Stimulated activated CD4-positive, alpha-beta T cell treated with anti-CD3 and anti-CD28 coated beads, Interleukin-12 subunit alpha, Interleukin-12 subunit beta, amount 100 ng/mL, for 48 hours (primary cell): ENCODE data around the gene CNOT3.
A peak's percentile ranks its signal among the peaks of the same experiment; 100 is the strongest.
"Not testable (repeated sequence)": the region's sequence is repeated elsewhere in the genome, so short reads cannot be mapped to it uniquely, and the experiment has no call there.

ENCODE experiments used
- DNase-seq, 3 donors: peaks; one replicate each; pipeline ENCODE4 v3.0.0-alpha.2; 2020; ENCODE audit warnings: low read depth in 2 of 3, low spot score in 1 of 3

Gene CNOT3

DNA sequence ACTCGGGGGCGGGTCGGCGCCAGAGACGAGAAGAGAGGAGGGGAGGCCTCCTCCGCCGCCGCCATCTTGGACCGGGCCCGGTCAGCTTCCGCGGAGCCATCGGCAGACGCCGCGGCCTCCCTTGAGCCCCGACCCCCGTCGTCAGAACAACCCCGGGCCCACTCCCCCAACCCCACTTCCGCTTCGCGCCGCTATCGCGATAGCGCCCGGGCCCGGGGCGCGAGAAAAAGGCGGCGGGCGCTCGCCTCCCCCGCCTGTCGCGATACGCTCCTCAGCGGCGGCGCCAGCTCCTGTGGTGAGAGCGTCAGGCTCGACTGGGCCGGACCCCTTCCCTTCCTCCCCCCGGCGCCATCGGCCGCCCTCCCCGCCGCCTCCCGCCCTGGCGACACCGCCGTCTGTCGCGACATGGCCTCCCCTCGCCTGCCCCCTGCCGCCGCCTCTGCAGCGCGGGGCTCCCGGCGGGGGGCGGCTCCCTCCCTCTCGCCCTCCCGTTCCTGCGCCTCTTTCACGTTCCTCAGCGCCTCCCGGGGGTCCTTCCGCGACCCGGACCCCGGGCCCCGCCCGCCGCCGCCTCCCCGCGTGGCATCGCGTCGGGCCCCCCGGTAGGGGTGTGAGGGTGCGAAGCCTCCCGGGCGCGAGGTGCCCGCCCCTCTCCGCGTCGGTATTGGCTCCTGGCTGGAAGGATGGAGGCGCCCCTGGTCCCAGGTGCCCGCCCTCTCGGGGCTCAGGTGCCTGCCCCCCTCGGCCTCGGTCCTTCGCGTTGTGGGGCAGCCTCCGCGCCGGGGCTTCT is at the start of gene CNOT3:
Gene CNOT3, plus strand, starts transcription at position 64 of the 790 bp plus-strand sequence. CDS start 5,217 bp downstream, outside the sequence.
- DNase-seq, result peak in 1 of 3 donors; percentile 15

DNA sequence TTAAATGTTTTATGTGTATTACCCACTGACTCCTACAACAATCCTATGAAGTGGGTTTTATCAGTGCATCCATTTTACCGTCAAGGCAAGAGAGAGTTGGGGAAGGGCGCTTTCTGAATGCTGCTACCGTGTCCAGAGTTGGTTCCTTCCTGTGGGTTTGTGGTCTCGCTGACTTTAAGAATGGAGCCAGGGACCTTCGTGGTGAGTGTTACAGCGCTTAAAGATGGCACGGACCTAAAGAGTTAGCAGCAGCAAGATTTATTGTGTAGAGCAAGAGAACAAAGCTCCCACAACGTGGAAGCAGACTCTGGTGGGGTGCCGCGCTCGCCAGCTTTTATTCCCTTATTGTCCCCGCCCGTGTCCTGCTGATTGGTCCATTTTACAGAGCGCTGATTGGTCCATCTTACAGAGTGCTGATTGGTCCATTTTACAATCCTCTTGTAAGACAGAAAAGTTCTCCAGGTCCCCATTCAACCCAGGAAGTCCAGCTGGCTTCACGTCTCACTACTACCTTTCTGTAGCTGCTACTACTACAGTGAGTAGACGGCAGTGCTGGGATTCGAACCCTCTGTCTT is 43.0 kb upstream of the CNOT3 start:
- no peak for DNase-seq

DNA sequence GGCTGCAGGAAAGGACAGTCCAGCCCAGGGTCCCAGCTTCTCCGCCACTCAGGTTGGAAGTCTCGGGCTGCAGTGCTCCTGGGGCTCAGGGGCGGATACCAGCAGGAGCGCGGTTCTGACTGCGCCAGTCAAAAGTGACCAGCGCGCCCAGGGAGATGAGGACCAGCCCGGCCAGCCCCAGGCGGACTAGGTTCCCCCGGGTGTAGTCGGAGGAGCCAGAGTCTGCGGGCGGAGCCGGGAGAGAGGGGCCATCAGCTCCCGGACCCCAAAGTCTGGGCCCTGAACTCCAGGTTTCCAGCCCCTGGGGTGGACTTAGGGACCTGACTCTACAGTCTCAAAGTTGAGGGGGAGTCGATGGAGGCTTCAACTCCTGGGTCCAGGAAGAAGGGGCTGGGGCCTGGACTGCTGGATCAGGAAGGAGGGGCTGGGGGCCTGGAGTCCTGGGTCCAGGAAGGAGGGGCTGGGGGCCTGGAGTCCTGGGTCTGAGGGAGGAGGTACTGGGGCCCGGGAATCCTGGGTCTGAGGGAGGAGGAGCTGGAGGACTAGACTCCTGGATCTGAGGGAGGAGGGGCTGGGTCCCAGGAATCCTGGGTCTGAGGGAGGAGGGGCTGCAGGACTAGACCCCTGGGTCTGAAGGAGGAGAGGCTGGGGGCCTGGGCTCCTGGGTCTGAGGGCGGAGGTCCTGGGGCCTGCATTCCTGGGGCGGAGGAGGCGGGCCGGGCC is 42.3 kb upstream of the CNOT3 start:
- no peak for DNase-seq

DNA sequence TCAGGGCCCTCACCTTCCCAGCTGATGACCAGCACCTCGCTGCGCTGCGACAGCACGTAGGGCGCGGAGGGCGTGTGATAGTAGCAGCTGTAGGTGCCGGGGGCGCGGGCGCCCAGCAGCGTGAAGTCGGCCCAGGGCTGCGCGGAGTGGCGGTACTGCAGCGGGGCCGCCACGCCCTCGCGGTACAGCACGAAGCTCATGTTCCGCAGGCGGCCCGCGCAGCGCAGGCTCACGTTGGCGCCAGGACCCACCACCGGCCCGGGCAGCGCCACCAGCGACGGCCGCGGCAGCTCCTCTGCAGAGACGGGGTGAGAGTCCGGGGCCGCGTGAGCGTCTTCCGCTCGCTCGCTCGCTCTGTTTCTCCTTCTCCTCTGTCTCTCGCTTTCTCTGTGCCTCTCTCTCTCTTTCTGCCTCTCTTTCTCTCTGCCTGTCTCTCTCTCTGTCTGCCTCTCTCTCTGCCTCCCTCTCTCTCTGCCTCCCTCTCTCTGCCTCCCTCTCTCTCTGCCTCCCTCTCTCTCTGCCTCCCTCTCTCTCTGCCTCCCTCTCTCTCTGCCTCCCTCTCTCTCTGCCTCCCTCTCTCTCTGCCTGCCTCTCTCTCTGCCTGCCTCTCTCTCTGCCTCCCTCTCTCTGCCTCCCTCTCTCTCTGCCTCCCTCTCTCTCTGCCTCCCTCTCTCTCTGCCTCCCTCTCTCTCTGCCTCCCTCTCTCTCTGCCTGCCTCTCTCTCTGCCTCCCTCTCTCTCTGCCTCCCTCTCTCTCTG is 41.5 kb upstream of the CNOT3 start:
- DNase-seq, result peak in 1 of 3 donors; percentile 31

DNA sequence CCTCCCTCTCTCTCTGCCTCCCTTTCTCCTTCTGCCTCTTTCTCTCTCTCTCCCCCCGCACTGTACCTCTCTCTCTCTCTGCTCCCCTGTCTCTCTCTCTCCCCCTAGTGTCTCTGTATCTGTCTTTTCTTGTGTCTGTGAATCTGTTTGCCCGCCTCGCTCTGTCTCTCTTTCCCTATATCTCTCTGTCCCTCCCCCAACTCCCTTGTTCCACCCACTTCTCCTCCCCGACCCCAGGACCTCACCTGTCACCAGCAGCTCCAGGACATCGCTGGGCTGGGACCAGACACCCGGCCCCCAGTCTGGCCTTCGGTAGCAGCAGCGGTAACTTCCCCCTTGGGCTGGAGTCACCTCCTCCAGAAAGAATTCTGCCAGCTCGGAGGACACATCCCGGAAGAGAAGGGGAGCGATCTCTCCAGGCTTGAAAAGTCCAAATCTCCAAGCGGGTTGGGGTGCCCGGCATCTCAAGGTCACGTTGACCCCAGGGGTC is 40.9 kb upstream of the CNOT3 start:
- DNase-seq, result no peak

DNA sequence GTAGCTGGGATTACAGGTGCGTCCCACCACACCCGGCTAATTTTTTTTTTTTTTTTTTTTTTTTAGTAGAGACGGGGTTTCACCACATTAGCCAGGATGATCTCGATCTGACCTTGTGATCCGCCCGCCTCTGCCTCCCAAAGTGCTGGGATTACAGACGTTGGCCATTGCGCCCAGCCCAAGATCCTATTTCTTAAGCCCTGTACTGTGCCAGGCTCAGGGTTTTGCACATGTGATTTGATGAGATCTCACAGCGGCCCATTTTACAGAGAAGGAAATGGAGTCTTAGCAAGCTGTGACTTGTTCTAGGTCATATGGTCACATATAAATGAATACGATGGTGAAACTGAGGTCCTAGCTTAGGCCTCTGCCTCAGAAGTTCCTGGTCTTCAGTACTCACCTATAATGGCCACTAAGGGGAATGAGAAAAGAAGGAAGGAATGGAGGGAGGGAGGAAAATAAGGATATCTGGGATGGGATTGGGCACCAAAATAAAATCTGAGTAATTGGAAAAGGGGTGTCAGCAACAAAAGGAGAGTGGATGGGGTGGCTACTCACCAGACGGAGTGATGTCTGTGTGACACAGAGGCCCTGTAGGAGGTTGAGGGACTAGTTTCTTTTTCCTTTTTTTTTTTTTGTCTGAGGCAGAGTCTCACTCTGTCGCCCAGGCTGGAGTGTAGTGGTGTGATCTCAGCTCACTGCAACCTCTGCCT is 38.2 kb upstream of the CNOT3 start:
- no peak for DNase-seq

DNA sequence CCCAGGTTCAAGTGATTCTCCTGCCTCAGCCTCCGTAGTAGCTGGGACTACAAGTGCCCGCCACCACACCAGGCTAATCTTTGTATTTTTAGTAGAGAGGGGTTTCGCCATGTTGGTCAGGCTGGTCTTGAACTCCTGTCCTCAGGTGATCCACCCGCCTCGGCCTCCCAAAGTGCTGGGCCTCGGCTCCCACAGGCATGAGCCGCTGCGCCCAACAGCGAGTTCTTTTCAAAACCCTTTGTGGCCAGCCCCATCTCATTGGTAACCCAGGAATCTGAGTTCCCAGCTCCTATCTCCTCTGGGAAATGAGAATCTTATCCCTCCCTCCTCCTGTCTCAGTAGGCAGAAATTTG is 37.7 kb upstream of the CNOT3 start:
- not testable (repeated sequence) for DNase-seq

DNA sequence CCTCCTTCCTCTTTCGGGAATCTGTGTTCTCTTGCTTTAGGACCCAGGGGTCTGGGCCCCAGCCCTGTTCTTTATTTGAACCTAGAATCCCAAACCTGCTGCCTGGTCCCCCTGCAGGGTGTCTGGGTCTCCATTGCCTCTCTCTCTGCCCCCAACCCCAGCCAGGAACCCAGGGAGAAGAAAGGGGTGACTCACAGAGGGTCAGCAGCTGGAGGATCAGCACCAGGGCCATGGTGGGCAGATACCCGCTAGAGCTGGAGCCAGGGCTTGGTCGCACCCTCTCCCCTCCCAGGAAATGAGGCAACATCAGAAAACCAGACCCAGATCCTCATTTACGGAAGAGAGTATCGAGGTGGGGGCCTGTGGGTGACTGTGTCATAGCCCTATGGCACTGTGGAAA is 37.0 kb upstream of the CNOT3 start, which contains the start of gene OSCAR:
Gene OSCAR, minus strand, starts transcription at position 243 of the 400 bp plus-strand sequence. Its CDS starts 11 bp downstream, at position 232.
- DNase-seq, result no peak

DNA sequence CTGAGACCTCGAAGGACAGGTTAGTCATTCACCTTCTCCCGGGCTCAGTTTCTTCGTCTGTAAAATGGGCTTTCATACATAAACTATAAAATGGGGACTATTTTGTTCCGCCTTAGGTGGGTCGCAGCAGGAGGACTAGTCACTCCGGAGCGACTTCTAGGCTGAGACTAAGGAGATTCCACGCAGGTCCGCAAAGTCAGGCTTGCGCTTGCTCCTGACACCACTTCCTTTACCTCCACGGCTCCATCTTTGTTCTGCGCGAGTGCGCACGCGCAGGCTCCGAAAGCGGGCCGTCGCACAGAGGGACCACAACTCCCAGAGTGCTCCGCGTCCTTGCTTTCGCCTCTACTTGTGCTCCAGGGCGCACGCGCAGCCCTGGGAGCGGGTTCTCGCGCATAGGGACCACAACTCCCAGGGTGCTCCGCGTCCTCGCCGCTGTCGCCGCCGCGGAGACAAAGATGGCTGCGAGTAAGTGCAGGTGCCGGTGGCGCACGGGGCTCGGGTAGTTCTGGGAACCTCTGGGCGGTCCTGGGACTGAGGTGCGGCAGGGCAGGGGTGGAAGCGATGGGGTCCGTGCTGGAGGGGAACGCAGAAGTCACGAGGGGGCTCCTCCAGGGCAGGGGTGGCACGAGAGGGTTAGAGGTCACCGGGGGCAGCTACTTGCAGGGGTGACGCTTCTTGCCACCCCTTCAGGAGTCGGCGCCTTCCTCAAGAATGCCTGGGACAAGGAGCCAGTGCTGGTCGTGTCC is 35.0 kb upstream of the CNOT3 start, which contains the start of gene NDUFA3:
Gene NDUFA3, plus strand, starts transcription at position 435 of the 749 bp plus-strand sequence. Its CDS starts 24 bp downstream, at position 459.
- DNase-seq, result peak; percentile 88 to 97 (median 96)

DNA sequence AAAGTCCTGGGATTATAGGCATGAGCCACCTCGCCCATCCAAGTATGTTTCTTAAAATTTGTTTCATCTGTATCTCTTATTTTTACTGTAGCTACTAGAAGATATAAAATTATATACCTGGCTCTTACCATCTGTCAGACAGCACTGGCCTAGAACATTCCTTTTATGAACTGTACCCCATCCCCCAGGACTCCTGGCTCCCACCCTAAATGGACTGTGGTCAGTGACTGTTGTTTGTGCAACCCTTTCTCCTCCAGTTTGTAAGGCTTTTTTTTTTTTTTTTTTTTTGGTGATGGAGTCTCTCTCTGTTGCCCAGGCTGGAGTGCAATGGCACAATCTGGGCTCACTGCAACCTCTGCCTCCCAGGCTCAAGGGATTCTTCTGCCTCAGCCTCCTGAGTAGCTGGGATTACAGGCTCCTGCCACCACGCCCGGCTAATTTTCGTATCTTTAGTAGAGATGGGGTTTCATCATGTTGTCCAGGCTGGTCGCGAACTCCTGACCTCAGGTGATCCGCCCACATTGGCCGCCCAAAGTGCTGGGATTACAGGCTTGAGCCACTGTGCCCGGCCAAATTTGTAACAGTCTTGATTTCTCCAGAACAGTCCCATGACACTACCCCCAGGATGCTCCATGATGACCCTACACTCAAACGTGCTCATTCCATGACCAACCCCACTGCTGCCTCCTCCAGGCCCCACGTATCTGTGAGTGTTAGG is 32.4 kb upstream of the CNOT3 start:
- no peak for DNase-seq

DNA sequence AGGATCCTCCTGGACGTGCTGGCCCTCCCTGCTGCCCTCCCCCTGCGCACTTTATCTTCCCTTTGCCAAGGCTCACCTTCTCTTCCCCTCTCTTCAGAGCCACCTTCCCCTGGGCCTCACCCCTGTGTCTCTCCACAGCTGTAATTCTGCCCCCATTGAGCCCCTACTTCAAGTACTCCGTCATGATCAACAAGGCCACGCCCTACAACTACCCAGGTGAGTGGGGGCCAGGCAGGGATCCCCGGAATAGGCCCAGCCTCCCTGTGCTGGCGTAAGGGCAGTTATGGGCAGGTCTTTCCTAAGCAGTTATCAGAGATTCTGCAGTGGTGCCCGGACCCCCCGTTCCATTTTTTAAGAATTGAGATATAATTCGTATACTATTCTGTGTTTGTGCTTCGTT is 31.8 kb upstream of the CNOT3 start:
- no peak for DNase-seq

DNA sequence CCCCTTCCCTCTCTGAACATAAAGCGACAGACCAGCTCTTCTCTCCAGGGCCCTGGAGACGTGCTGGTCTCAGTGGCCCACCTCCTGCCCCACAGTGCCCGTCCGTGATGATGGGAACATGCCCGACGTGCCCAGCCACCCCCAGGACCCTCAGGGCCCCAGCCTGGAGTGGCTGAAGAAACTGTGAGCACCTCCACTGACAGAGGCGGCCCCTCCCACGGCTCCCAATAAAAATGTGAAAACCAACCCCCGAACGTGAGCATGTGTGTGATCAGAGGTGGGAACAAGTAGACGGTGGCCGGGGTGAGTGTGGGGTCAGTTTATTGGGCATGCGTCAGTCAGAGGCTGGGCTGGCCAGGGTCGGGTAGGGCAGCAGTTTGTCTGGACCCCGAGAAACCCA is 30.8 kb upstream of the CNOT3 start:
- DNase-seq, result no peak

DNA sequence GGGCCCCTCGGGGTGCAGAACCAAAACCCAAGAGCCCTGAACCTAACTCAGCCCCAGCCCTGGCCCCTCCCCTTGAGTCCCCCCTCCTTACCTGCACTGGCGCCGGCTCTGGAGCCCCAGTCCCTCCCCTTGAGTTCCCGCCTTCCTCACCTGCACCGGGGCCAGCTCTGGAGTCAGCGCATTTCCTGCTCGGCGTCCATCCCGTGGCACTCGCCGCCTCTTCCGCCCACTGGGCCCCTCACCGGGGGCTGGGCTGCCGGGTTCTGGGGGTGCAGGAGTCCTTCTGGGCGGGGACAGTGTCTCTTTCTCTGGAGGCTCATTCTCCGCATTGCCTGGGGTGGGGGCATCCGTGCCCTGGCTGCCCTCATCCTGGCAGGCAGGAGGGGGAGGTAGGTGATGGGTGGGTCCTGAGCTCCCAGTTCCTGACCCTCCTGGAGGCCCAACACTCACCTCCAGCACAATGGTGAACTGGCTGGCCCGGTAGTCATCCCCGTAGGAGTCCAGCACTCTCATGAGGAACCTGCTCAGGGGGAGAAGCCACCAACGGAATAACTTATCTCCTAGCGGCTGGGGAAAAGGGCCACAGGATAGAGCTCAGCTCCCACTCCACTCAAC is 29.6 kb upstream of the CNOT3 start:
- no peak for DNase-seq

DNA sequence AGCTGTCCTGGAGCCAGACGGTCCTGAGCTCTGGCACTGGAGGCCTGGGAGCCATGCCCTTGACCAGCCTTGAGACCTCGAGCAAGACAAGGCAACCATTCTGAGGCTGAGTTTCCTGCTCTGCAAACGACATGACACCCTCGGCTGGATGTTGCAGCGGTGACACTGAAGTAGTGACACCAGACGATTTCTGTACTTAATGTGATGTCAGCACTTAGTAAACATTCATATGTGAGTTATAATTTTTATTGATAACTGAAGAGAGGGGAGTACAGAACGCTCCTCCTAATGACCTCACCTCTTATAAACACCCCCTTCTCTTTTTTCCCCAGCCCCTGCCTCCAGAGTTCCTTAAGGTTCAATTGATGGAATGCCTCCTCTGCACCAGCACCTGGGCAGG is 29.1 kb upstream of the CNOT3 start:
- DNase-seq, result no peak

DNA sequence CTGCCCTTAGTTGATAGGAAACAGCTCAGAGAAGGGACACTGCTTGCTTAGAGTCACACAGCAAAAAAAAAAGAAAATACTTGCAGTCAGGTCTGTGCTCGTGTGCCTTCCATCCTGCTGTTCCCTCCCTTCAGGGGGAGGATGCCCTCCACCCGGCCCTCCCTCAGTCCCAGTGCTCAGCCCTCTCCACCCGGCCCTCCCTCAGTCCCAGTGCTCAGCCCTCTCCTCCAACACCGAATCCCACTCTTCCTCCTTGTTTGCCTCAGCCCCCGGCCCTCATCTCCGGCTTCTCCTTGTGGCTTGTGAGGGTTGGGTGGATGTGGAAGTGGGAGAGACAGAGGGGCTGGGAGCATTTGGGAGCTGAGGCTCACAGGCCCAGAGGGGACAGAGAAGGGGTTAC is 27.9 kb upstream of the CNOT3 start:
- no peak for DNase-seq

DNA sequence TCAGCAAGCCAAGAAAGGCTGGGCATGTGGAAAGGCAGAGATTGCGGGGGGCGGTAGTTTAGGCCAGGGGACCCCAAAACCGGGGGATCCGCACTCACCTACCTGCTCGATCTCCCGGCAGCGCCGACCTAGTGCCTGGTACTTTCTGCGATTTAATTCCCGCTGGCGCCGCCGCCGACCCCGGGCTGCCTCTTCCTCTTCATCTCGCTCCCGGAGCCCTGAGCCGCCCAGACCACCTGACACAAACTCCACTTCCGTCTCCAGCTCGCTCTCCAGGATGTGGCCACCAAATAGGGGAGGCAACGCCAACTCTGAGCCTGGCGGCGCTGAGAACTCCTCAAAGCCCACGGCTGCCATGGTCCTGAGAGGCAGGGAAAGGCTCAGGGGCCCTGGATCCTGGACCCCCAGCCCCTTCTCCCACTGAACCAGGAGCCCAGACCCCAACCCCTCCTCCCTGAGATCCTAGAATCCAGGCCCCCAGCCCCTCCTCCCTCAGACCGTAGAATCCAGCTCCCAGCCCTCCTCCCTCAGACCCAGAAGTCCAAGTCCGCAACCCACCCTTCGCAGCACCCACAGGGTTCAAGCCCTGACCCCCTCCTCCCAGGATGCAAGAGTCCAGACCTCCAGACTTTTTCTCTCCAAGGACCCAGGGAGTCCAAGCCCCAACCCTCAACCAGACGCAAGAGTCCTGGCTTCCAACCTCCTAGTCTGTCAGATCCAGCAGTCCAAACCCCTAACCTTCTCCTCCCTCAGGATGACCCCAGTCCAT is 23.0 kb upstream of the CNOT3 start:
- no peak for DNase-seq

DNA sequence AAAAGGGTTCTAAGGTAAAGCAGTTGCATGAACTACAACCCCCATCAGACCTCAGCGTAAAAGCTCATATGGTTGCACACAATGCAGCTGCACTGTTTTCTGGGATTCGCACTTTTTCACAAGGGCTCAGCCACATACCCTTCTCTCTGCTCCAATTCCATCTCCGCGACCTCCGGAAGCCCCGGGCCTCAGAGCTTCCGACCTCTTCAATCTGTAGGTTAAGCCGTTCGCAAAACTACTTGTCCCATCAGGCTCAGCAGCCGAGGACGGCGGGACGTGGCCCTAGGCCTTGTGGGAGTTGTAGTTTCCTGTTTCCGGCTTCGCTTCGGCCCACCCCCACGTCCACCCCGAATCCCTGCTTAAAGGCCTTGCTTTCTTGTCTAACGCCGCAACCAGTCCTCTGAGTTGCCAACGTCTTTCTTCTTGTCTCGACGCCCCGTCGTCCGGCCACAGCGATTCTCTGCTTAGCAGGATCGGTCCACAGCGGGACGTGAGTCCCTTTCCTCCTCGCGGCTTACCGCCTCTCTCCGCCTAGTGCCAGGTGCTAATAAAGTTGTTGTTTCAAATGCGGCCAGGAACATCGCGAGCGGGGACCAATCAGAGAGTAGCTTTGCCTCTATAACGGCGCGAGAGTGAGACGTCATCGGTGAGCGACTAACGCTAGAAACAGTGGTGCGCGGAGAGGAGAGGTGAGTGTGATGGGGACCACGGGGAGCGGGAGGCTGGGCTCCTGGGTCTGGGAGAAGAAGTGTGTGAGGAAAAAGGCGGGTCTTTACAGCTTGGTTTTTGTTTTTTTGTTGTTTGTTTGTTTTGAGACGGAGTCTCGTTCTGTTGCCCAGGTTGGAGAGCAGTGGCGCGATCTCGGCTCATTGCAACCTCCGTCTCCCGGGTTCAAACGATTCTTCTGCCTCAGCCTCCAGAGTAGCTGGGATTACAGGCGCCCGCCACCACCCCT is 22.2 kb upstream of the CNOT3 start, which contains the start of the genes PRPF31 and TFPT:
Gene PRPF31, plus strand, starts transcription at position 646 of the 955 bp plus-strand sequence. CDS start 2,525 bp downstream, outside the sequence.
Gene TFPT, minus strand, starts transcription at position 549 of the 955 bp plus-strand sequence. Its CDS starts 388 bp downstream, at position 161.
- DNase-seq, result peak; percentile 93 to 96 (median 95)
